NCI-H1417 (cell line): ENCODE results near the gene TAF4.

ENCODE experiments used
- DNase-seq, 3 experiments: peaks; one replicate each; lab custom pipeline; 2025; lab: John Stamatoyannopoulos, UW

The TAF4 gene

DNA sequence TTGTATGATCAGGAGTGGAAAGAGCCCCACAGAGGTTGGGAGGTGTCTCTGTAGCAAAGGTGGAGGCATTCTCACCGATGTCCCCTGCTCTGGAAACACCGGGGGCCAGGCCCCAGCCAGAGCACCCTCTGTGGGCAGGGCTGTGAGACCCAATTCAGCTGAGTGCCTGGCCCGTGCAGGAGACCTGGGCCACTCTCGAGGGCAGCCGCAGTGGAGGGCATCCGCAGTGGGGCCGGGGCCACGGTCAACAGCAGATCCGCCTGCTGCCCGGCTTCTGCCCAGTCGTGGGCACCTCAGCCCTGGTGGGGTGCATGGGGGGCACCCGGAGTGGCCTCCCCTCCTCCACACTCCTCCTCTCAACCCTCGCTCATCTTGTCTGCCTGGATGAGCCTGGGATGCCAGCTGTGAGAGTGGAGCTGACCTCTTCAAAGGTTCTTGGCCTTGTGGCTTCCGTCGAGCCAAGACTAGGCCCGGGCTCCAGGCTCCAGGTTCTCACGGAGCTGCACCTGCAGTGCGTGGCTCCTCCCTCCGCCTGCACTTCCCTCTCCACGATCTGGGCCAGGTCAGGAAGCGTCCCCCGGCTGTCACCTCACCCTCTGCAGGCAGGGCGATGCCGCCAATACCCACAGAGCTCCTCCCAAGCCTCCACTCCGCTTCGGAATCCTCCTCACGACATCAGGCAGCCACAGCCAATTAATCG, 134.8 kb downstream of the TAF4 start:
- DNase-seq: no peak

DNA sequence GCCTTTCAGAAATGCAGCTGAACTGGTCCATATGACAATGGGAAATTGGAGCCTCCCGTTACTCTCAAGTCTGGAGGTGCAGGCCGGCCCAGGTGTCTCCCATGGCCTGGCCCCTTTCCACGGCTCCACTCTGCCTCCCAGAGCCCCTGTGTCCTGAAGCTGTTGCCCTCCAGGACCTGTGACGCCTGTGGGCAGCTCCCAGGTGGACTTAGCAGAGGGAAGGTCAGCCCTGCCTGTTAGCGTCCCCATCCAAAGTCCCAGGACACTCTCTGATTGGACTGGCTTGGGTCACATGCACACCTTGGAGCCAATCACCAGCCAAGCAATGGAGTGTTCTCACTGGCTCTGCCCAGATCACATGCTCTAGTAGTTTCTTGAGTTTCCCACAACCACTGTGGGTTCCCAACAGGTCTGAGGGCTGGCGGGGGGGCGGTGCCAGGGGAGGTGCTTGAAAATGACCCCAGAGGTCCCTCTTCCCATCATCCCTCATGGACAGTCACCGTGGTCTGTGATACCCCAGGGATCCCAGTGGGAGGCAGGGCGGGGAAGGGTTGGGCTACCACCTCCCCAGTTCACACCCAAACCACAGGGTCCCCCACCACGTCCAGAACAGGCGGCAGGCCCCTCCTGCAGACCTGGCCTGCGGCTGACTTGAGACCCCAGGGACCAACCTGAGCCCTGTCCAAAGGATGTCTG, 135.6 kb downstream of the TAF4 start:
- no peak for DNase-seq

- DNase-seq: no peak
Measured at GRCh38 chr20:61929561-61929960, 136.1 kb downstream of the TAF4 start.

- DNase-seq: no peak
Measured at GRCh38 chr20:61927826-61928541, 137.7 kb downstream of the TAF4 start.

DNA sequence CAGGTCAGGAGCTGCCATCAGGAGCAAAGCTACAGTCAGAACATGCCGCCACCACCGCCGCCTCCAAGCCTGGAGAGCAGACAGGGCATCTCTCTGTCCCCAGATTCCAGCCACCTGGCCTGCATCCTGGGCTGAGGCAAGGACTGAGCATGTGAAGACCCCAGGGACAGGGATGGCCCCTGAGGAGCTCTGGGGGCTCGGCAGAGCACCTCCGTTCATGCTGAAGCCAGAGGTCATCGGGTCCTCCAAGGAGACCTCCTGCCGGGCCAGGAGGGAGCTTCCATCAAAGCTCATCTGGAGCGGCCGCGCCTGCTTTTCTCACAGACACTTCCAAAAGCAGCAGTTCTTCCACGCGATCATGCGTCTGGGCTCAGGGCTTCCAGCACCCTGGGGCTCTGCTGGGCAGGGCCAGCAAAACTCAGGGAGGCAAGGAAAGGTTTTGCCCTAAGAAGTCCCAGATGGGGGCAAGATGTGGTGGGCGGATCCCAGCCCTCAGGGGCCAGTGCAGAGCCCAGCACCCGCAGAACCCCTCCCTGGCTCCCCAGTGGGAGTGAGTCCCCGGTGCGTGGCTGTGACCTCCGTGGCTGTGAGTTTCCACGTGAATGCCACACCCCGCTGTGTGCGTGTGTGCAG, 138.4 kb downstream of the TAF4 start:
- DNase-seq: no peak

GRCh38 chr20:61926796-61927192, 138.9 kb downstream of the TAF4 start:
- DNase-seq: no peak

DNA sequence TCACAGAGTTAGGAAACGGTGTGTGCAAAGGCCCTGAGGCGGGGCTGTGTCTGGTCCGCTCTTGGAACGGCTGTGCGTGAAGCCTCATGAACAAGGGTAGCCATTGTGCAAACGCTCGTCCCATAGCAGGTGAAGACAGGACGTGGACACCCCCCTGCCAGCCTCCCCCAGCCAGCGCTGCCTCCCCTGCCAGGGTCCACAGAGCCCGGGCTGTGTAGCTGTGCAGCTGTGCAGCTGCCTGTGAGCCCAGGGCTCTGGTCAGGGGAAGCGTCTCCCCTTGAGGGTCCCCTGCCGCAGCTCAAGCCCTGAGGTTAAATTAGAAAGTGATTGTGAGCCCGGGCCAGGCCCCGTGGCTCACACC, 139.4 kb downstream of the TAF4 start:
- DNase-seq: no peak

DNA sequence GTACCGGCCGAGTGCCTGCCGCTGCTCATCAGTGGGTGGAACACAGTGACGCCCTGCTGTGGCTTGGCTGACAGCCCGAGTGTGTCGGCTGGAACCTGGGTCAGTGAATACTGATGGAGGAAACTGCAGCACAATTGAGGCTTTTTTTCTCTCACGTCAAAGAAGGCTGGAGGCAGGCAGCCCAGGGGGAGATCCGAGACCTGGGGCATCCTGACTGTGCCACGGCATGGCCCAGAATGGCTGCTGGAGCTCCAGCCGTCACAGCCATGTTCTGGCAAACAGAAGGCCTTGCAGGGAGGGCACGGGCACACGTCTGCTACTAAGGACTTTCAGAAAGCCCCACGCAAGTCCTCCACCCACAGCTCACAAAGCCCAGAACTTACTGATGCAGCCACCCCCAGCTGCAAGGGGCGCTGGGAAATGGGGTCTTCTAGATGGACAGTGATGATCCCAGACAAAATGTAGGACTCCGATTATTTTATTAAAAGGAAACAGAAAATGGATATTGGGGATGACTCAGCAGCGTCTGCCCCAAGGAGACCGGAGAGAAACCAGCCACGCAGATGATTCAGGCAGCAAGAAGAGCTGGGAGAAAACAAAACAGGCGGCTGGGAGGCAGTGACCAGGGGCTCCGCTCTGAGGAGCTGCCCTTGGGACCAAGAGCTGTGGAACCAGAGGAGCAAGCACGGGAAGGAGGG, 140.0 kb downstream of the TAF4 start:
- no peak for DNase-seq

DNA sequence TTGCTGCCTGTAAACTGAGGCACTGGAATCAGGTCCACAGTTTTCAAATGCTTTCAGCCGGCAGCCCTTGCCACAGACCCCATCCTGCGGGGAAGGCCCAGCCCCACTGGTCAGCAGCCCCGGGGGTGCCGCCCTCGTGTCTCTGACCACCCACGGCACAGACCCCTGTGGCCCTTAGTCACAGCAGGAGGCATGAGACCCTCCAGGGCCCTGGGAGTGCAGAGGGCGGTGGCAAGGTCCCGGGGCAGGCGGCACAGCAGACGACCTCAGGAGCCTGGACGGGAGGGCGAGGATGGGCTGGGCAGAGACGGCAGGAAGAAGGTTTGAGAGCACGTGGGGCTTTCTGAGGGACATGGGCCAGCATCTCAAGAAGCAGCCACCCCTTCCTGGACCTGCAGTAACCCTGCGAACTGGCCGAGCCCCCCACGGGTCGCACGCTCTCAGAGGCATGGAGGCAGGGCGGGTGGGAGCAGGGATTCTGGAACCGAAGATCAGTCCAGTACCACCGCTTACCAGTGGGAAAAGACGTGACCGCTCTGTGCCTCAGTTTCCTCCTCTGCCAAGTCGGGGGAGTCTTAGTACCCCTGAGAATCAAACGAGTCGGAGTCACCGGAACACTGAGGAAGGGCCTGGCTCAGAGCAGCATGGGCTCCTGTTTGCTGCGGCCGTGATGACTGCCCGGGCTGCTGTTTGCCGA, 140.7 kb downstream of the TAF4 start:
- no peak for DNase-seq
